Liver (tissue), 9 donors: Measurements from ENCODE around the gene GBP1. TPM values are rescaled to one million over a fixed set of nuclear protein-coding genes. Genes with fewer than 3 reads are reported as not detected.

Source experiments
- DNase-seq: peaks from one replicate; pipeline ENCODE4 v3.0.0-alpha.2; 2017; ENCODE audit warnings: low spot score
- H3K27ac ChIP-seq, 2 donors: one replicate each; pipeline ENCODE4 v1.7.0; 2013; ENCODE audit warnings: inconsistent platforms in 2 of 2, low read length in 2 of 2, control low read depth in 1 of 2, low read depth in 1 of 2, mild to moderate bottlenecking in 1 of 2
- H3K27me3 ChIP-seq, 4 donors: one replicate each; pipeline versions ENCODE4 v1.6.1 to v1.7.0; 2013; ENCODE audit warnings: low read length in 3 of 4, inconsistent platforms in 1 of 4, mild to moderate bottlenecking in 1 of 4, moderate library complexity in 1 of 4; ENCODE audit not compliant: control insufficient read depth in 4 of 4, insufficient read depth in 4 of 4
- H3K36me3 ChIP-seq, 4 donors: one replicate each; pipeline versions ENCODE4 v1.6.1 to v1.7.0; 2013; ENCODE audit warnings: low read length in 3 of 4, mild to moderate bottlenecking in 3 of 4, low read depth in 1 of 4, moderate library complexity in 1 of 4; ENCODE audit not compliant: control insufficient read depth in 4 of 4, insufficient read depth in 3 of 4
- H3K4me1 ChIP-seq, 4 donors: one replicate each; pipeline versions ENCODE4 v1.6.1 to v1.7.0; 2013; ENCODE audit warnings: low read length in 3 of 4, mild to moderate bottlenecking in 3 of 4, moderate library complexity in 1 of 4; ENCODE audit not compliant: control insufficient read depth in 4 of 4, insufficient read depth in 4 of 4
- H3K4me3 ChIP-seq, 3 donors: one replicate each; pipeline versions ENCODE4 v1.6.1 to v1.7.0; 2013; ENCODE audit warnings: low read length in 3 of 3, control low read depth in 1 of 3, low read depth in 1 of 3, mild to moderate bottlenecking in 1 of 3
- H3K9ac ChIP-seq, 2 donors: one replicate each; pipeline ENCODE4 v1.7.0; 2013; ENCODE audit warnings: low read length in 2 of 2, mild to moderate bottlenecking in 2 of 2, moderate library complexity in 2 of 2, control low read depth in 1 of 2, low read depth in 1 of 2
- H3K9me3 ChIP-seq, 4 donors: one replicate each; pipeline versions ENCODE4 v1.6.1 to v1.7.0; 2013; ENCODE audit warnings: low read length in 3 of 4; ENCODE audit not compliant: control insufficient read depth in 4 of 4
- EGR1 ChIP-seq, 2 donors: IDR thresholded peaks; 2 replicates each; pipeline ENCODE4 v1.6.1; 2016 to 2018; ENCODE audit warnings: antibody characterized with exemption in 2 of 2, low read depth in 2 of 2
- FOXA2 ChIP-seq: IDR thresholded peaks from 2 replicates; pipeline ENCODE4 v1.6.1; 2016; ENCODE audit warnings: antibody characterized with exemption
- HNF4A ChIP-seq, 2 donors: conservative IDR thresholded peaks; 2 replicates each; pipeline ENCODE4 v1.6.1; 2016; ENCODE audit warnings: antibody characterized with exemption in 2 of 2, mild to moderate bottlenecking in 2 of 2
- HNF4G ChIP-seq: IDR thresholded peaks from 2 replicates; pipeline ENCODE4 v1.6.1; 2016; ENCODE audit warnings: antibody characterized with exemption
- JUND ChIP-seq, 2 donors: IDR thresholded peaks; 2 replicates each; pipeline ENCODE4 v1.6.1; 2016; ENCODE audit warnings: antibody characterized with exemption in 2 of 2
- NR2F2 ChIP-seq: IDR thresholded peaks from 2 replicates; pipeline ENCODE4 v1.6.1; 2016; ENCODE audit warnings: antibody characterized with exemption
- RAD21 ChIP-seq, 2 donors: IDR thresholded peaks; 2 replicates each; pipeline ENCODE4 v1.6.1; 2016; ENCODE audit warnings: antibody characterized with exemption in 2 of 2, mild to moderate bottlenecking in 2 of 2
- RXRA ChIP-seq, 2 donors: IDR thresholded peaks; 2 replicates each; pipeline ENCODE4 v1.6.1; 2017 to 2018; ENCODE audit warnings: antibody characterized with exemption in 2 of 2, mild to moderate bottlenecking in 1 of 2
- SP1 ChIP-seq: IDR thresholded peaks from 2 replicates; pipeline ENCODE4 v1.6.1; 2018; ENCODE audit warnings: antibody characterized with exemption, mild to moderate bottlenecking
- TAF1 ChIP-seq: conservative IDR thresholded peaks from 2 replicates; pipeline ENCODE4 v1.6.1; 2016; ENCODE audit warnings: antibody characterized with exemption, mild to moderate bottlenecking
- YY1 ChIP-seq: IDR thresholded peaks from 2 replicates; pipeline ENCODE4 v1.6.1; 2016; ENCODE audit warnings: antibody characterized with exemption, mild to moderate bottlenecking
- ZBTB33 ChIP-seq: IDR thresholded peaks from 2 replicates; pipeline ENCODE4 v1.6.1; 2016; ENCODE audit warnings: antibody characterized with exemption
- WGBS: extraction: QIAGEN DNeasy Blood & Tissue Kit; methylation state at CpG from one replicate; pipeline ENCODE4 v1.1.7; 2013; 5-methylcytosine and 5-hydroxymethylcytosine counted together
- polyA plus RNA-seq, 2 donors: library from polyadenylated mRNA; stranded (reverse) in 1 of 2; unstranded in 1 of 2; fragments of 200-250 nt in 1 of 2; fragments of >200 nt in 1 of 2; fragmentation: Nextera tagmentation in 1 of 2; extraction: Ambion mirVana in 1 of 2; gene quantifications; one replicate each; pipeline versions ENCODE4 v1.2.1 to v1.2.3, GENCODE V29; 2013 to 2015
- total RNA-seq, 2 donors: library from RNA; depleted of rRNA; stranded (reverse); fragments of >200 nt; gene quantifications; one replicate each; pipeline ENCODE4 v1.2.3, GENCODE V29; 2014
- TF ChIP-seq, protein P1 (sequence below): IDR thresholded peaks from 2 replicates; pipeline ENCODE4 v1.6.1; 2016; ENCODE audit warnings: antibody characterized with exemption
- TF ChIP-seq, protein P2 (sequence below): IDR thresholded peaks from 2 replicates; pipeline ENCODE4 v1.6.1; 2016; ENCODE audit warnings: antibody characterized with exemption, mild to moderate bottlenecking
- TF ChIP-seq, protein P3 (sequence below): fragments of 150-350 bp; IDR thresholded peaks from 2 replicates; pipeline ENCODE4 v1.5.1; 2017; ENCODE audit warnings: improper control_type of control experiment, low read depth, low read length; ENCODE audit not compliant: missing input control
- donor health status: healthy.
- donor health status: healthy.
- donor health status: healthy.
- donor health status: healthy.
- donor health status: healthy.

The GBP1 gene
- total and polyA plus RNA-seq, 4 donors = 9.1 to 72.6 (median 20.1) TPM

DNA sequence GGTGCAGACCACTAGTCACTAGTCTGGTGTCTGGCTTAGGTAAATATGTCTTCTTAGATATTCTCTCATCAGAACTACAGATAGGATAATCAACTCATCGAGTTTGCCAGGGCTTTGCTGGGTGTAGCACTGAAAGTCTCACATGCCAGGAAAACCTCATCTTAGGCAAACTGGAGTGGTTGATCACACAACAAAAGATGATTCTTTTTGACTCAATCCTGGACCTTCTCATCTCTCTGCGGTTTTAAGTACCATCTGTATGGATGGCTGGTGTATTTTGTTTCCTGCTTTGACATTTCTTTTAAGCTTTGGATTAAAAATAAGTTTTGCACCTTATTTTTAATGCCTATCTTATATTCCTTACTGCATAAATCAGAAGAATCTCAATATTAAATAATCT is 49.7 kb upstream of the GBP1 start:
- Histone ChIP-seq H3K36me3 (peaks cover 8 to 88% (median 74%) of the 10 kb centered on the region in 4 donors), H3K9ac (no peak overlapping the region)
- WGBS = 89% methylated on average over 2 of the region's 2 CpGs

DNA sequence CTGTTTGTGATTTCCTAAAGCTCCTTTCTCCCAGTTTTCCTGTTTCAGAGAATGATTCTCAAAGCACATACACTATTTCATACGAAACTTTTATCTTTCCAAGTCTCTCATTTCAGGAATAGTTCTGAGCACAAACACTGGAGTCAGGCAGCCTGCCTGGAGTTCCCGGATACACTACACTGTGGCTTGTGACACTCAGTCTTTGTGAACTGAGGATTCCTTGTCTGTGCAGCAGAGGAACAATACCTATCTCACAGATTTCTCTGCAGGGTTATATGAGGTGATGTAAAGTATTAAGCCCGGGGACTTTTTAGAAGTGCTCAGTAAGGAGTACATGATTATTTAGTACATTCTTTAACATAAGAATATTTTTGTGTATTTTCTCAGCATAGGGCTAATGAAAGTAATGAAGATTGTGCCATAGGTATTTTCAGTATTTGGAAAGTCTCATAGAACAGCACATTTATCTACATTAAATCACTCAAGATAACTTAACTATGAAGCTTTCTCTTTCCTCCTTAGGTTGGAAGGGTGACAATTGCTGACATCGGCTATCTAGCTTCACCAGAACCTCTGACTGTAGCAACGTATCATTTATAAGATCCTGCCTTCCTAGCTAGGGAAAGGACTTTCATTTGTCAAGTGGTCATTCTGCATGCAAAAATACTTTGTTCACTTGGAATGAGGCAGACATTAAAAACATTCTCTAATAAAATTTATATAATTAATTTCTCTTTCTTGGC is 48.0 kb upstream of the GBP1 start:
- 72% methylated on average over 5 of the region's 5 CpGs for WGBS
- Histone ChIP-seq H3K27me3 (no peaks in the 10 kb centered on the region), H3K4me1 (no peaks in the 10 kb centered on the region), H3K27ac (no peak overlapping the region), H3K9me3 (no peaks in the 10 kb centered on the region), H3K9ac (no peak overlapping the region), H3K4me3 (no peak overlapping the region), H3K36me3 (peaks cover 11 to 87% (median 73%) of the 10 kb centered on the region in 4 donors)
- no peak for DNase-seq
- no peak for TF ChIP-seq HNF4A (conservative IDR thresholded peaks at IDR 0.05)
- TF ChIP-seq, protein P1, sequence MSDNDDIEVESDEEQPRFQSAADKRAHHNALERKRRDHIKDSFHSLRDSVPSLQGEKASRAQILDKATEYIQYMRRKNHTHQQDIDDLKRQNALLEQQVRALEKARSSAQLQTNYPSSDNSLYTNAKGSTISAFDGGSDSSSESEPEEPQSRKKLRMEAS = no peak
- TF ChIP-seq TAF1 = no peak
- no peak for TF ChIP-seq RXRA (IDR thresholded peaks at IDR 0.05)
- TF ChIP-seq EGR1 (IDR thresholded peaks at IDR 0.05; ENCODE audit: low read depth in 2 of 2) = no peak
- TF ChIP-seq FOXA2 = no peak

More for the DNA sequence above, 49.7 kb upstream of the GBP1 start:
- Histone ChIP-seq H3K27me3 (no peaks in the 10 kb centered on the region), H3K4me3 (no peak overlapping the region), H3K27ac (no peak overlapping the region), H3K9me3 (no peaks in the 10 kb centered on the region), H3K4me1 (no peaks in the 10 kb centered on the region)
- TF ChIP-seq, protein P2, sequence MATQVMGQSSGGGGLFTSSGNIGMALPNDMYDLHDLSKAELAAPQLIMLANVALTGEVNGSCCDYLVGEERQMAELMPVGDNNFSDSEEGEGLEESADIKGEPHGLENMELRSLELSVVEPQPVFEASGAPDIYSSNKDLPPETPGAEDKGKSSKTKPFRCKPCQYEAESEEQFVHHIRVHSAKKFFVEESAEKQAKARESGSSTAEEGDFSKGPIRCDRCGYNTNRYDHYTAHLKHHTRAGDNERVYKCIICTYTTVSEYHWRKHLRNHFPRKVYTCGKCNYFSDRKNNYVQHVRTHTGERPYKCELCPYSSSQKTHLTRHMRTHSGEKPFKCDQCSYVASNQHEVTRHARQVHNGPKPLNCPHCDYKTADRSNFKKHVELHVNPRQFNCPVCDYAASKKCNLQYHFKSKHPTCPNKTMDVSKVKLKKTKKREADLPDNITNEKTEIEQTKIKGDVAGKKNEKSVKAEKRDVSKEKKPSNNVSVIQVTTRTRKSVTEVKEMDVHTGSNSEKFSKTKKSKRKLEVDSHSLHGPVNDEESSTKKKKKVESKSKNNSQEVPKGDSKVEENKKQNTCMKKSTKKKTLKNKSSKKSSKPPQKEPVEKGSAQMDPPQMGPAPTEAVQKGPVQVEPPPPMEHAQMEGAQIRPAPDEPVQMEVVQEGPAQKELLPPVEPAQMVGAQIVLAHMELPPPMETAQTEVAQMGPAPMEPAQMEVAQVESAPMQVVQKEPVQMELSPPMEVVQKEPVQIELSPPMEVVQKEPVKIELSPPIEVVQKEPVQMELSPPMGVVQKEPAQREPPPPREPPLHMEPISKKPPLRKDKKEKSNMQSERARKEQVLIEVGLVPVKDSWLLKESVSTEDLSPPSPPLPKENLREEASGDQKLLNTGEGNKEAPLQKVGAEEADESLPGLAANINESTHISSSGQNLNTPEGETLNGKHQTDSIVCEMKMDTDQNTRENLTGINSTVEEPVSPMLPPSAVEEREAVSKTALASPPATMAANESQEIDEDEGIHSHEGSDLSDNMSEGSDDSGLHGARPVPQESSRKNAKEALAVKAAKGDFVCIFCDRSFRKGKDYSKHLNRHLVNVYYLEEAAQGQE = no peak
- no peak for TF ChIP-seq RXRA (IDR thresholded peaks at IDR 0.05)
- no peak for TF ChIP-seq HNF4G
- no peak for TF ChIP-seq FOXA2
- TF ChIP-seq JUND (IDR thresholded peaks at IDR 0.05) = no peak
- TF ChIP-seq, protein P3, sequence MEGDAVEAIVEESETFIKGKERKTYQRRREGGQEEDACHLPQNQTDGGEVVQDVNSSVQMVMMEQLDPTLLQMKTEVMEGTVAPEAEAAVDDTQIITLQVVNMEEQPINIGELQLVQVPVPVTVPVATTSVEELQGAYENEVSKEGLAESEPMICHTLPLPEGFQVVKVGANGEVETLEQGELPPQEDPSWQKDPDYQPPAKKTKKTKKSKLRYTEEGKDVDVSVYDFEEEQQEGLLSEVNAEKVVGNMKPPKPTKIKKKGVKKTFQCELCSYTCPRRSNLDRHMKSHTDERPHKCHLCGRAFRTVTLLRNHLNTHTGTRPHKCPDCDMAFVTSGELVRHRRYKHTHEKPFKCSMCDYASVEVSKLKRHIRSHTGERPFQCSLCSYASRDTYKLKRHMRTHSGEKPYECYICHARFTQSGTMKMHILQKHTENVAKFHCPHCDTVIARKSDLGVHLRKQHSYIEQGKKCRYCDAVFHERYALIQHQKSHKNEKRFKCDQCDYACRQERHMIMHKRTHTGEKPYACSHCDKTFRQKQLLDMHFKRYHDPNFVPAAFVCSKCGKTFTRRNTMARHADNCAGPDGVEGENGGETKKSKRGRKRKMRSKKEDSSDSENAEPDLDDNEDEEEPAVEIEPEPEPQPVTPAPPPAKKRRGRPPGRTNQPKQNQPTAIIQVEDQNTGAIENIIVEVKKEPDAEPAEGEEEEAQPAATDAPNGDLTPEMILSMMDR = no peak
- no peak for TF ChIP-seq EGR1 (IDR thresholded peaks at IDR 0.05; ENCODE audit: low read depth in 2 of 2)
- no peak for DNase-seq

DNA sequence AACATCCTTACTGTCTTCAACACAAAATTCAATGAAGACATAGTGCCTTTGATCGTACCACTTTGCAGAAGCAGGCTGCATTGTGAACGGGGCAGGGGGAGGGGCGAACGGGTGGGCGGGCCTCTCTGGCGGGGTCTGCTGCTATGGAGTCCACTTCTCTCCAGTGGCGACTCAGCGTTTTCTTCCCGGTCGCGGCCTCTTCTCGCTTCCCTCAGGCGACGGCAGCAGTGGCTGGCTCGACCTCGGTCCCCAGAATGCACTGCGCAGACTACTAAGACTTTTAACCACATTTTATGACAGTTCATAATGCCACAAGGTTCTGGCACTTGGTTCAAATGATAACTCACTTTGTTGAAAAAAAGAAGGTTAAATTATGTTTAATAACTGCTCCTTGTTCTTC is 39.7 kb upstream of the GBP1 start:
- 95% methylated on average over 17 of the region's 17 CpGs for WGBS
- Histone ChIP-seq H3K27ac (no peak overlapping the region), H3K36me3 (peaks cover 10 to 47% (median 42%) of the 10 kb centered on the region in 4 donors), H3K4me1 (no peaks in the 10 kb centered on the region), H3K9ac (no peak overlapping the region), H3K9me3 (no peaks in the 10 kb centered on the region), H3K27me3 (no peaks in the 10 kb centered on the region), H3K4me3 (no peak overlapping the region)
- no peak for DNase-seq
- TF ChIP-seq NR2F2 = no peak
- TF ChIP-seq SP1 = no peak
- TF ChIP-seq HNF4G = no peak
- TF ChIP-seq EGR1 (IDR thresholded peaks at IDR 0.05; ENCODE audit: low read depth in 2 of 2) = no peak
- no peak for TF ChIP-seq TAF1
- no peak for TF ChIP-seq FOXA2
- TF ChIP-seq RAD21 (IDR thresholded peaks at IDR 0.05) = no peak
- TF ChIP-seq, protein P2 = no peak
- no peak for TF ChIP-seq HNF4A (conservative IDR thresholded peaks at IDR 0.05)
- TF ChIP-seq YY1 = no peak
- no peak for TF ChIP-seq RXRA (IDR thresholded peaks at IDR 0.05)
- TF ChIP-seq ZBTB33 = no peak
